ENCODE results near the gene PLEKHN1.

PLEKHN1 gene, protein sequence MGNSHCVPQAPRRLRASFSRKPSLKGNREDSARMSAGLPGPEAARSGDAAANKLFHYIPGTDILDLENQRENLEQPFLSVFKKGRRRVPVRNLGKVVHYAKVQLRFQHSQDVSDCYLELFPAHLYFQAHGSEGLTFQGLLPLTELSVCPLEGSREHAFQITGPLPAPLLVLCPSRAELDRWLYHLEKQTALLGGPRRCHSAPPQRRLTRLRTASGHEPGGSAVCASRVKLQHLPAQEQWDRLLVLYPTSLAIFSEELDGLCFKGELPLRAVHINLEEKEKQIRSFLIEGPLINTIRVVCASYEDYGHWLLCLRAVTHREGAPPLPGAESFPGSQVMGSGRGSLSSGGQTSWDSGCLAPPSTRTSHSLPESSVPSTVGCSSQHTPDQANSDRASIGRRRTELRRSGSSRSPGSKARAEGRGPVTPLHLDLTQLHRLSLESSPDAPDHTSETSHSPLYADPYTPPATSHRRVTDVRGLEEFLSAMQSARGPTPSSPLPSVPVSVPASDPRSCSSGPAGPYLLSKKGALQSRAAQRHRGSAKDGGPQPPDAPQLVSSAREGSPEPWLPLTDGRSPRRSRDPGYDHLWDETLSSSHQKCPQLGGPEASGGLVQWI

DNA sequence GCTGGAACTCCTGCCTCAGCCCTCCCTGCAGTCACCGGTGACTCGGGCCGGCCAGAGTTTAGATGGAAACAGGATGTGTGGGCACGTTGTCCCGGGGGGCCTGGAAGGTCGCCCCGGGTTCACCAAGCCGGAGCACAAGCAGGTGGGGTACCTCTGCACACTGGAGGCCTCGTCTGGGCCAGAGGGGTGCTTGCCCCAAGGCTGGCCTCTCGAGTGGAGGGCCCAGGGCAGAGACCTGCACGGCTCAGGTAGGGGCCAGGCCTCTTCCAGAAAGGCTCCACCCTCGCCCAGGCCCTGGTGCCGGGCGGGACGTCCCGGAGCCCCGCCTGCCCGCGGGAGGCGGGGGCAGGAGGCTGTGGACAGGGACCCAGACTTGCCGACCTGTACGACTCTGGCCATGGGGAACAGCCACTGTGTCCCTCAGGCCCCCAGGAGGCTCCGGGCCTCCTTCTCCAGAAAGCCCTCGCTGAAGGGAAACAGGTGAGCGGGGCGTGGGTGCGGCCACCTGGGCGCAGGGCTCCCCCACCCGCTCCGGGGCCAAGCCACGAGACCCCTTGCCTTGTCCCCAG is at the start of gene PLEKHN1:
Gene PLEKHN1, plus strand, starts transcription at position 348 of the 569 bp plus-strand sequence. Its CDS starts 50 bp downstream, at position 398.
- DNase-seq: peak; percentile 19

- no peak for DNase-seq
Measured at GRCh38 chr1:917076-917459, 49.2 kb upstream of the PLEKHN1 start.

DNA sequence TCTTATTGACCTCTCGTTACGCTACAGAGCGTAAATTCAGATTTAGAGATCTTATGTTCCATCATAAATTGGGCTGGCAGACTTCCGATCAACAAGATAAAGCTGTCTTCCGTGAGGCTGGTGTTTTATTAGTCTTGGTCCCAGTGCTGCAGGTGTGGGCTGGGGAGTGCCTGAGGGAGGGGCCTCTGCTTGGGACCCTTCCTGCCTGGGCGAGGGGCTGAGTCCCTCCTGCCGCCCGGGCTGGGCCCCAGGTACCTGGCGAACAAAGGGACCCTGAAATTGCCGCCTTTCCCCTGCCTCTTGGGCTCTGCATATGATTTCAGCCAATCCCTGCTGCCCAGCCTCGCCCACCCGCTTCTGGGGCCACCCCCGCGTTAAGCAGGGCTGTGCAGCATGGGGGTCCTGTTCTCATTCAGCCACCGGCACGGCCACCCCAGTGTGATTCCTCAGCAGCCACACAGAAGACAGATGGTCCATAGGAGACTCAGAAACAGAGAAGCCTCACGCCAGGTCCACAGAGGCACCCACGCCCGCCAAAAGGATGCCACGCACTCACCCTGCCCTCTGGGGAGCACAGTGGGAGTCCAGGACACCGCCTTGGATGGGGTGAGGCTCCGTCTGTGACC is 48.7 kb upstream of the PLEKHN1 start:
- DNase-seq: no peak

- no peak for DNase-seq
Measured at GRCh38 chr1:918353-918752, 47.9 kb upstream of the PLEKHN1 start.

- DNase-seq: no peak
Measured at GRCh38 chr1:918843-919242, 47.4 kb upstream of the PLEKHN1 start.

GRCh38 chr1:919271-919872 is 46.9 kb upstream of the PLEKHN1 start:
- no peak for DNase-seq

- no peak for DNase-seq
Measured at GRCh38 chr1:920010-920409, 46.3 kb upstream of the PLEKHN1 start.

DNA sequence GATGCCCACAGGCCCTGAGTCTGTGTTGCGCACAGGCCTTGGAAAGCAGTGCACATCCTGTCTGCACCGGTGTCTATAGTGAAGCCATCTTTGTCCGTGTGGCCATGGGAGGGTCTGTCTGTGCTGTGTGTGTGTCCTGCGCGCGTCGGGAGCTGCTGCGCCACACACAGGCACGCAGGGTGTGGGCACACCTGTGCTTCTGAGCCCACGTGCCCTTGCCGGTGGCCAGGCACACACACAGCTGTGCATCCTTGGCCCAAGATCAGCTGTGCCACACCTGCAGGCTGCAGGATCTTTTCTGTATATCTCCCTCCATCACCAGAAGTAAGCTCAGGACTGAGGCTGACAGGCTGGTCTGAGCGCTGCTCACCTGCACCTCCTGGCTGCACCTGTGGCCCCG is 45.8 kb upstream of the PLEKHN1 start:
- no peak for DNase-seq

DNA sequence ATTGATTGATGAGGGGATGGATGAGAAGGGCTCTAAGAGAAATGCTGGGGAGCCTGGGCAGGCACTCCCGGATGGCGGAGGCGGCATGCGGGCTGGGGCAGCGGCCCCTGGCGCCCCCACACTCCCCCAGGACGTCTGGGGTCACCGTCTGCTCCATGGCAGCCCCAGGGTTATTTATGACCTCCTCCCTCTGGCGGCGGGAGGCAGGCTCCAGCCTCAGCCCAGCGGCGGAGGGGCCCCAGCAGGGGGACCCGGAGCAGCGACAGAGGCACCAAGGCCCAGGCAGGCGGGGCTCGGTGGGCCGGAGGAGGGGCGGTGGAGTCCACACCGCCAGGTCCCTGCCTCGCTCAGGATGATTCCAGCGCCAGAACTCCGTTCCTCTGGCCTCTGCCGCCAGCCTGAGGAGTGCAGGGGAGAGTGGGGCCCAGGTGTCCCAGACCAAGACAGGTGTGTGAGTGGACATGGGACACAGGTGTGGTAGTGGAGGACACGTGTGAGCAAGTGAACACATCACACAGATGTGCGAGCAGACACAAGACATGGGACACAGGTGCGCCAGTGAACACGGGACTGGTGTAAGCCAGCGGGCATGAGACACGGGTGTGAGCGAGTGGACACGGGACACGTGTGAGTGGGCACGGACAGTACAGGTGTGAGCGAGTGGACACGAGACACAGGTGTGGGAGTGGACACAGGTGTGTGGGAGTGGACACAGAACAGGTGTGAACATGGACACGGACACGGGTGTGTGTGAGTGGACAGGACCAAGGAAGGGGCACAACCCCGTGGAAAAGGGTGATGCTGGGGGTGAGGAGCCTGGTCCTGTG is 45.1 kb upstream of the PLEKHN1 start:
- peak; percentile 51 for DNase-seq

- DNase-seq: peak; percentile 77
Measured at GRCh38 chr1:923131-923990, 42.9 kb upstream of the PLEKHN1 start, which contains the start of gene SAMD11. TSS of gene SAMD11 (plus strand) at chr1:923923. CDS start at chr1:924432, 509 bp downstream.

- no peak for DNase-seq
Measured at GRCh38 chr1:923991-924655, 42.2 kb upstream of the PLEKHN1 start.

DNA sequence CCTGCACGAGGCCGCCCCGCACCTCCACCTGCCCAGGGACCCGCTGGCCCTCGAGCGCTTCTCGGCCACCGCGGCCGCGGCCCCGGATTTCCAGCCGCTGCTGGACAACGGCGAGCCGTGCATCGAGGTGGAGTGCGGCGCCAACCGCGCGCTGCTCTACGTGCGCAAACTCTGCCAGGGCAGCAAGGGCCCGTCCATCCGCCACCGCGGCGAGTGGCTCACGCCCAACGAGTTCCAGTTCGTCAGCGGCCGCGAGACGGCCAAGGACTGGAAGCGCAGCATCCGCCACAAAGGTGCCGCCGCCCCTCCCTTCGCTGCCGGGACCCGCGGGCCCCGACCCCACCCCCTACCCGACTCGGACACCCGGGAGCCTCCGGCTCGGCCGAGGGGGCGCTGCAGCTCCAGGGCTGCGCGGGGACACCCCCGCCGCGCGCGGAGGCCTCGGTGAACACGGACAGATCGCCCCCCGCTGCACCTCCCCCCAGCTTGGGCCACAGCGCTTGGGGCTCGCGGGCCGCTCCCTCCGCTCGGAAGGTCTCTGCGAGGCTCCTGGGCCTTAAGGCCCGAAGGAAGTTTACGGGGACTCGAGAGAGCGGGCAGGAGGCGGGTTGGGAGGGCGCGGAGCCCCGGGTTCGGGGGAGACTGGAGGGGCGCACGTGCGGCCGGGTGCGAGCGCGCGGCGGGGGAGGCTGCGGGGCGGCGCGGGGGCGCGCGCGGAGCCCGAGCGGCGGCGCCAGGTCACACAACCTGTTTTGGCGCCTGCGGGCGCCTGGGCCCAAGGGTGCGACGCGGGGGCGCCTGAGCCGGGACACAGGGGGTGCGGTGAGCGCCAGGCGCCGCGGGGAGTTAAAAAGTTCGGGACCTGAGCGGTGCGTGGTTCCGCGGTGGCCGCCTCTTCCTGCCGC is 41.4 kb upstream of the PLEKHN1 start:
- DNase-seq: no peak

GRCh38 chr1:925561-926421 is 40.5 kb upstream of the PLEKHN1 start:
- DNase-seq: no peak

DNA sequence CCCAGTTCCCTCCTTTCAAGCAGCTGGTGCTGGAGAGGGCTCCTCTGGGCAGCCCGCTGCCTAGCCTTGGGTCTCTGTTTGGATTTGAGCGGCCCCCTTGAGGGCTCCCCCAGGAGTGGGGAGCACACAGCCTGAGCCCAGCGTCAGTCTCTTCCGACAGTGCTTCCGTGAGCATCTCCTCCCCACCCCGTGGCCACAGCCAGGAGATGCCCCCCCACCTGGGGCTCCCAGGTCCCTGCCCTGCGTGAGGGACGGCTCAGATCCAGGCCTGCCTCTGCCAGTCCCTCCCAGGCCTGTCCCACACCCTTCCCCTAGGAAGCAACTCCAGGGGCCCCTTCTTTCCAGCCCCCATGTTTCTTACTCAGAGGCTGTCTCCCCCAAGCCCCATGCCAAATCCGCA is 39.0 kb upstream of the PLEKHN1 start:
- DNase-seq: no peak

GRCh38 chr1:927748-928147 is 38.5 kb upstream of the PLEKHN1 start:
- no peak for DNase-seq

DNA sequence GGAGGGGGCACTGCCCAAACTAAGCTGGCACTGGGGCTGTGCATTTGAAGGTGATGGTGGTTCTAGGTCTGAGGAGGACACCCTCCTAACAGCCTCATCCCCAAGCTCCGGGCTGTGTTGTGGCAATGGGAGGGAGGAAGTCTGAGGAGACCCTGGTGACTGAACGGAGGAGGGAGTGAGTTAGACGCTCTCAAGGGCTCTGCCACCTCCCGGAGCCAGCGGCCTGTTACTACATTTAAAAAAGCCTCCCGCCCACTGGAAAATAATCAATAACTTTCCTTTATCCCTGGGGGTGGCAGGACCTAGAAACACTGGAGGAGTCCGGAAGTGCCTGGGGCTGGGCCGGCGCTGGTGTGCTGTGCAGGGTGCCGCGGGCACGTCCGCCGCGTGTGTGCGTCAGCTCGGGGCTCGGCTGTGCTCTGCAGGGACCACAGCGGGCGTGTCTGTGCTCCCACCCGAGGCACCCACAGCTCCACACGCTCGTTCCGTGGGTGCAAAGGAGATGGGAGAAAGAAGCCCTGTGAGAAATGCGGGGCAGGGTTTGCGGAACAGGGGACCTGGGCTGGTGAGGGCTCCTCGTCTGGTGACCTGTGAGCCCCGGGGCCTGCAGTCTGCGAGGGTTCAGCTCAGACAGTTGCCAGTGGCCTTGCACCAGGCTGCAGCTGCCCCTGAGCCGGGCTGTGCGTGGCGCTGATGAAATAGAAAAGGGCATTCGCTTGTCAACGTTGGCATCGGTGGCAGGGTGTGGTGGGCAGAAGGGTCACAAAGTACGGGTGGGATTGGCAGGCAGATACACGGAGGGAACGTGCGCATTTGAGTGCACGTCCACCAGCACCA is 37.2 kb upstream of the PLEKHN1 start:
- DNase-seq: no peak
